Measurements from ENCODE around the gene DMD. TPM values are rescaled to one million over a fixed set of nuclear protein-coding genes. Genes with fewer than 3 reads are reported as not detected.
"Not testable (repeated sequence)": the region's sequence is repeated elsewhere in the genome, so short reads cannot be mapped to it uniquely, and the experiment has no call there.

Gene DMD
- polyA plus RNA-seq, 2 of the 4 experiments (the other 2 are of a cell fraction): 0.03 TPM; not detected in 1

- TF ChIP-seq CTCF (IDR thresholded peaks at IDR 0.05) (peak; percentile 47), SMC3 (IDR thresholded peaks at IDR 0.05) (0 out of 3 replicates have a peak, but pooled peaks have one; percentile 34), HDAC2 (IDR thresholded peaks at IDR 0.05) (no peak), EP300 (IDR thresholded peaks at IDR 0.05) (no peak)
Measured at GRCh38 chrX:32530802-32531403, 680.4 kb downstream of the DMD start (continued).

GRCh38 chrX:32528451-32528850 lies 682.9 kb downstream of the DMD start:
- H3K4me3 ChIP-seq; H3K9me3 ChIP-seq; H3K27ac ChIP-seq; H3K4me2 ChIP-seq; H3K4me1 ChIP-seq; POLR2A ChIA-PET; ATAC-seq; DNase-seq (ENCODE audit: low read depth in 1 of 2, low spot score in 1 of 2); FAIRE-seq: not testable (repeated sequence)
- CTCF ChIA-PET: interaction anchor here (0.6 kb wide), 1 partner anchor 71 kb away, joined by 3 read pairs; no protein-coding TSS in a partner anchor

GRCh38 chrX:32525234-32525633 lies 686.1 kb downstream of the DMD start:
- ChIA-PET CTCF (no interaction called here), POLR2A (no interaction called here)
- ATAC-seq (no peak), DNase-seq (ENCODE audit: low read depth in 1 of 2, low spot score in 1 of 2) (no peak), FAIRE-seq (no peak)
- no peaks in the 10 kb centered on the region for H3K9me3 ChIP-seq
- no peak overlapping the region for H3K4me2 ChIP-seq
- H3K4me1 ChIP-seq: no peaks in the 10 kb centered on the region
- H3K27ac ChIP-seq: no peak overlapping the region
- H3K4me3 ChIP-seq: no peak overlapping the region
- WGBS (ENCODE audit: missing lambda C conversion rate): 6% methylated on average over 5 of the region's 5 CpGs
- TF ChIP-seq RNF2 (IDR thresholded peaks at IDR 0.05; ENCODE audit: borderline replicate concordance, low read depth) (no peak), POLR2A (IDR thresholded peaks at IDR 0.05; ENCODE audit: low read length) (no peak), ELK1 (IDR thresholded peaks at IDR 0.05; ENCODE audit: low read depth, low read length) (no peak), GATA3 (IDR thresholded peaks at IDR 0.05; ENCODE audit: borderline replicate concordance) (no peak), SMC3 (IDR thresholded peaks at IDR 0.05) (no peak), TP53 (CRISPR knock-in tag; IDR thresholded peaks at IDR 0.05) (no peak), CTCF (IDR thresholded peaks at IDR 0.05) (no peak), REST (IDR thresholded peaks at IDR 0.05) (no peak), PBX3 (IDR thresholded peaks at IDR 0.05) (no peak), EHF (CRISPR knock-in tag; IDR thresholded peaks at IDR 0.05) (no peak), KDM5A (IDR thresholded peaks at IDR 0.05) (no peak), RAD21 (conservative IDR thresholded peaks at IDR 0.05 in 1 of 2, IDR thresholded peaks at IDR 0.05 in 1 of 2) (no peak), ZSCAN20 (CRISPR knock-in tag; IDR thresholded peaks at IDR 0.05) (no peak), ZFP36 (IDR thresholded peaks at IDR 0.05; ENCODE audit: borderline replicate concordance, partially characterized antibody) (no peak), POLR2AphosphoS2 (conservative IDR thresholded peaks at IDR 0.05; ENCODE audit: low read length) (no peak), PHF8 (IDR thresholded peaks at IDR 0.05; ENCODE audit: borderline replicate concordance, low read depth) (no peak), FOSB (CRISPR knock-in tag; IDR thresholded peaks at IDR 0.05) (no peak), MYC (IDR thresholded peaks at IDR 0.05; ENCODE audit: borderline replicate concordance, low read length) (no peak)

All from A549 (cell line).